MM.1S (cell line): ENCODE data around the gene JAK2.

Source experiments
- CTCF ChIP-seq: fragments of 300-600 bp; sonication (generic); IDR thresholded peaks from 2 replicates; pipeline ENCODE4 v1.5.1; 2016; ENCODE audit warnings: antibody characterized with exemption, low read length, mixed read lengths
- EZH2 ChIP-seq: fragments of 300-600 bp; sonication (generic); optimal IDR thresholded peaks from 2 replicates; pipeline ENCODE3; 2017; ENCODE audit warnings: low read depth, mild to moderate bottlenecking, antibody characterized with exemption, low read length, mixed read lengths
- EZH2phosphoT487 ChIP-seq: fragments of 300-600 bp; sonication (generic); IDR thresholded peaks from 2 replicates; pipeline ENCODE4 v1.6.1; 2018; ENCODE audit warnings: antibody characterized with exemption, low read length

- TF ChIP-seq EZH2 (no peak), CTCF (no peak), EZH2phosphoT487 (no peak)
These were observed 161.2 kb downstream of the JAK2 start for GRCh38 chr9:5146241-5146640.
